ENCODE results near the gene RND1.

The RND1 gene

GRCh38 chr12:48811437-48812090 lies 54.1 kb downstream of the RND1 start:
- DNase-seq (ENCODE audit: low read depth in 2 of 2, low spot score in 1 of 2), result no peak

- no peak for DNase-seq (ENCODE audit: low read depth in 2 of 2, low spot score in 1 of 2)
Observed at GRCh38 chr12:48810903-48811431, 54.7 kb downstream of the RND1 start.

GRCh38 chr12:48807981-48808380 lies 57.7 kb downstream of the RND1 start:
- no peak for DNase-seq (ENCODE audit: low read depth in 2 of 2, low spot score in 1 of 2)

All from stimulated activated CD8-positive, alpha-beta memory T cell treated with anti-CD3 and anti-CD28 coated beads, Interleukin-4, amount 100 ng/mL, for 1 hour (primary cell).